Choroid plexus epithelial cell (primary cell): ENCODE results near the gene PTPRT.

ENCODE experiments used
- DNase-seq: peaks from one replicate; pipeline ENCODE4 v3.0.0-alpha.2; 2010; ENCODE audit warnings: low read depth
- H3K4me3 ChIP-seq: 2 replicates; pipeline ENCODE4 v1.5.1; 2011; ENCODE audit warnings: low read depth, mild to moderate bottlenecking, control low read depth, low read length, moderate library complexity
- CTCF ChIP-seq: conservative IDR thresholded peaks from 2 replicates; pipeline ENCODE4 v1.5.1; 2011; ENCODE audit warnings: low read depth, mild to moderate bottlenecking, control low read depth, inconsistent platforms, low read length, moderate library complexity

The PTPRT gene

DNA sequence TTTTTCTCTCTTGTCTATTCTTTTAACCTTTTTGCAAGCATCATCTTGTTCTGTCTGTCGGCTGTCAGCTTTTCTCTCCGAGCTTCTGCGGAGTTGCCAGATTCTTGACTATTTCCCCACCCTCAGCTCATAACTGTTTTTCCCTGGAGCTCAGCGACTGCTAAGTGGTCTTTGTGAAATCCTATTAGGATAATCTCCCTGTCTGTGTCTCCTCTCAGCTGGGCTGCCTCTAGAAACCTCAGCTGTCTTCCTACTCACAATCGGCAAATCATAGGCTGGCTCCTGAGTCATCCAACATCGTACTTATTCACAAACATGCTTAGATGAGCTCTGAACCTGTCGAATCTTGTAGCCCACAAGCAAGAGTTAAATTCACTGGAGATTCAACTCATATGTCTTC is 332.3 kb downstream of the PTPRT start:
- no peak for DNase-seq
- no peak overlapping the region for H3K4me3 ChIP-seq
- TF ChIP-seq CTCF, result no peak

DNA sequence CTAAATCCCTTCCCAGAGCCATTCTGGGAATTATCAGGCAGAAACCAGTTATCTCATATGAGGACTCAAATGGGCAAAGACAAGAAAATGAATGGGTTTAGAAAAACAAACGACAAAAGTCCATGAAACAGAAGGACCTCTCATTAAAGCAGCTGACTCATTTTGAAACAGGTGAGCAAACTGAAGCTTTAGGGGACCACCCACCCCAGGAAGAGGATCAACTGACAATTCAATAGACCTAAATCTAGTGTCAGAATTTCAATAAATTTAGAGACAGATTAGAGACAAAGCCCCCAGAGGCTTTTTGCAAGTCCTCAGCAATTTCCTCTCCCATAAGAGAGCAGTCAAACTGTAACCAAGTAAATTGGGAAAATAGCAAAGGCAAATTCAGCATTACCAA is 333.8 kb downstream of the PTPRT start:
- no peak overlapping the region for H3K4me3 ChIP-seq
- no peak for TF ChIP-seq CTCF
- DNase-seq, result no peak

GRCh38 chr20:42852691-42853090 is 337.0 kb downstream of the PTPRT start:
- no peak for TF ChIP-seq CTCF
- no peak for DNase-seq
- H3K4me3 ChIP-seq, result no peak overlapping the region

GRCh38 chr20:42846784-42847490 is 342.8 kb downstream of the PTPRT start:
- TF ChIP-seq CTCF, result no peak
- no peak for DNase-seq
- H3K4me3 ChIP-seq, result no peak overlapping the region

DNA sequence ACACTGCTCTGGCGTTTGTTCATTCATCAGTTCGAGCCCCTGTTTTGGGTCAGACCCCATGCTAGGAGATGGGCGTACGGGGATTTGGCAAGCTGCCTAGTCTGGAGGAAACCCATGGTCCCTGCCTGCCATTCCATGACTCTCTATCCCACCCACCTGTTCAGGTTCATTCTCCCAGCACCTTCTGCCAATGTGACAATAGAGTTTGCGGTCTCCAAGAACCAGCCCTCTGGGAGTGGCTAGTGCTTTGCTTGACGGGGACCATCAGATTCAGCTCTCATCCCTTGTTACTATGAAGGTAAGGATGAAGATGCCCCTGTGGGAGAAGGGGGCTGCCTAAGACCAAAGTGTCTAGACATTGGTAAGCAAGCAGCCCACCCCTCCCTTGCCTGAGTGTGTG is 345.0 kb downstream of the PTPRT start:
- no peak for DNase-seq
- TF ChIP-seq CTCF, result no peak
- H3K4me3 ChIP-seq, result no peak overlapping the region

- H3K4me3 ChIP-seq, result no peak overlapping the region
- no peak for TF ChIP-seq CTCF
- DNase-seq, result no peak
These were observed 352.2 kb downstream of the PTPRT start for GRCh38 chr20:42837456-42837855.

DNA sequence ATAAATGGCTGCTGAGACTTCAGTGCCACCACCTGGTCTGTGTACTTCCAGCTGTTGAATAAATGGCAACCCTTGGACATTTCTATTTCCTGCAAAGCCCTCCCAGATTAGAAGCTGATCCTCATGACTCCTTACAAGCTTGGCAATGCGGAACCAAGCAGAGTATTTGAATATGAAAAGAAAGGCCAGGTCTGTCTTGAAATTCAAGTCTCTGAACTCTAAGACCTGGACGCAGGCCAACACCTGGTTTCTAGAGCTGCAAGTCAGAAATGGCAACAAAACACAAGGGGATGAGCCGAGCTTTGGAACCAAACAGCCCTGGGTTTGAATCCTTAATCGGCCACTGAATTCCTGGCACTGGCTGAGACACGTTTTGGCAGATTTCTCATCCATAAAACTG is 353.4 kb downstream of the PTPRT start:
- no peak for DNase-seq
- TF ChIP-seq CTCF, result no peak
- no peak overlapping the region for H3K4me3 ChIP-seq
